Iris pigment epithelial cell (primary cell): ENCODE results near the gene LDLRAD4.

Source experiments
- DNase-seq: peaks from one replicate; pipeline ENCODE4 v3.0.0-alpha.2; 2011; ENCODE audit warnings: low read depth

LDLRAD4 gene

GRCh38 chr18:13286456-13287125 lies 68.0 kb downstream of the LDLRAD4 start:
- no peak for DNase-seq

GRCh38 chr18:13287372-13287771 lies 68.8 kb downstream of the LDLRAD4 start:
- no peak for DNase-seq

DNA sequence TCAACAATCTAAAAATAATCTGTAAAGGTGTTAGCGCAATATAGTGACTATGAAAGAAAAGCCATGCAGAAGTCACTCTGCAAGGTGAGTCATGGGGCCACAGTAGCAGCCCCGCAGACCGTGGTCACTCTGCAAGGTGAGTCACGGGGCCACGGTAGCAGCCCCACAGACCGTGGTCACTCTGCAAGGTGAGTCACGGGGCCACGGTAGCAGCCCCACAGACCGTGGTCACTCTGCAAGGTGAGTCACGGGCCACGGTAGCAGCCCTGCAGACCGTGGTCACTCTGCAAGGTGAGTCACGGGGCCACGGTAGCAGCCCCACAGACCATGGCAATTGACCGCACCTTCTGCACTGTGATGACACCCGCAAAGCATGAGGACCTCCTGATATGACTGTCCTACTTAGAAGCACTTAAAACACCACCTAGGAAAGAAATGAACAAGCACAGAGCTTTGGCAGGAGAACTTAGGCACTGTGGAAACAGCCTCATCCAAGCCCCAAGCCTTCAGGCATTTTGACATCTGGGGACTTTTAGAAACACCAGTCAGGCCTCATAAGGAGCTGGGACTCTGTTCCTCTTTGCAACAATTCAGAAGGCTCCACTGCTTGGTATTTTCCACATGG lies 70.1 kb downstream of the LDLRAD4 start:
- no peak for DNase-seq

- DNase-seq = no peak
These were observed 71.1 kb downstream of the LDLRAD4 start for GRCh38 chr18:13289481-13290205.

GRCh38 chr18:13290856-13291271 lies 72.3 kb downstream of the LDLRAD4 start:
- DNase-seq = no peak

DNA sequence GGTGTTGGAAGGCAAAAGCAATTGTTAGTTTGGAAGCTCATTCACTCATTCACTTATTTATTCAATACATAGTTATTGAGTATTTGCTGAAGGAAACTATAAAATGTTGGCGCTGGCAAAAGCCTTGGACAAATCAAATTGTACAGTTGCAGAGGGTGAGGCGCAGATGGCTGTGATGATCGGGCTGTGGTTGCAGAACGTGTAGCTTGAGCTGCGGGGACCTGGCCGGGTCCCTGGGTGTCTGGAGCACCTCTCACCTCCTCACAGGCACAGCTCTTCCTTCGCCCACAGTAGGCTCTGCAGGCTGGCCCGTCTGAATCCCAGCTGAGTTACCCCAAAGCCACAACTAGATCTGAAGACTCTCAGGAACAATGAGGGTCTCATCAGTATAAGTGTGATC lies 72.7 kb downstream of the LDLRAD4 start:
- no peak for DNase-seq

DNA sequence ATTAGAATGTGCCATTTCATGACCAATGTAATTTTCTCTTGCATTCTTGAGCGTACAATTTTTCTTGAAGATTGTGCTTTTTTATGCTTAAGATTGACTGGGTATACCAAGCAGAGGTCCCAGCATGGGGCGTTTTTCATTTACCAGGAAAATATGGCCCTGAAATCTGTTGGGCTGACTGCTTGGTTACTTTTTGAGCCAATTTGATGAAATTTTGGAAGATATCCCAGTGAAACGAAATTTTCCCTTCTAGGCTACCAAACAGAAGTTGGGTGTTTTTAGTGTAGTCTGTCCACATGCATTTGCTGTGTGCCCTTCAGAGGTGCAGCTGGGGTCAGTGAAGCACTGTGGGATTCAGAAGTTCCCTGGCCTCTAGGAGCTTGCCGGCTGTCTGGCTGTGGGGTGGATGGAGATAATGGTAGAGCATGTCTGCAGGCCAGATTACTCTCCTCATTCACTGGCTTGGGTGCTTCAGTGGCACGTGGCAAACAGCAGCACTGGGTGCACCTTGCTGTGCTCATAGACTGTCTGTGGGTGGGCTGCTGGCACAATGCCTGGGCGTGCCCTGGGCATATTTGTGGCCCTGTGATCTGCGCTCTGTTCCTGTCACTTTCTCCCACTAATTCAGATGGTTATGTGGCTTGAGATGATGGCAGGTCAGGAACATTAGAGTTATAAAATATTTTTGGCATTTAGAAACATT lies 73.3 kb downstream of the LDLRAD4 start:
- DNase-seq = no peak

GRCh38 chr18:13292736-13293135 lies 74.2 kb downstream of the LDLRAD4 start:
- DNase-seq = no peak

DNA sequence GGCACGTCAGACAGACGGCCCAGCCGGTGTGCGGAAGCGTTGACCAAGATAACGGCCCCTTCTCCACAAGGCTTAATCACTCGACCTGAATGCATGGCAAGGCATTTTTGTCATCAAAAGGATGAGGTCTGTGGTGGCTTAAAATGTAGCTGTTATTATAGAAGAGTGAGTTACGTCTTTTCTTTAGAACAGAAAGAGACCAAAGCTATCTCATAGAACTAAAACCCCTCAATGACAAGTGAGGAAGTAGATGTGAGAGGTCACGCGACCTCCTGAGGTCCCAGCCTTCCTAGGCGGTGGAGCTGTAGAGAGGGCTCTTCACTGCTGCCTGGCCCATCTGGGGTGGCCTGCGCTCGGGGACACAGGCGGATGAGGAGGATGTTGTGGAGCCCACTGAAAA lies 75.7 kb downstream of the LDLRAD4 start:
- no peak for DNase-seq

DNA sequence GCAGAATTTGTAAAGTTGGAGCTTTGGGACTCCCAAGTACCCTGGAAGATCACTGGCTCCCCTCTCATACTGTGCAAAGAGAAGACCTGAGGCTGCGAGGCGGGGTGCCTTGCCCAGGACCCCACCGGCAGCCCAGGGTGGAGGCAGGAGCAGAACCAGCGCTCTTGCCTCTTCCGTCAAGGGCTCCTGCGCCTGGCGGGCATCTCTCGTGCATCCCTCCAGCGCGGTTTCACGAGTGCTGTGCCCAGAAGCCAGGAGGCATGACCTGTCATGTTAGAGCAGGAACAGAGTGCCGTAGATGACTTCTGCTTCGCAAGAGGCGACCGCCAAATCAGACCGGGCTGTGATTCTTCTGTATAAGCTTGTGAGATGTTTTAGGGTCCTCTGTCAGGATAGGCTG lies 77.3 kb downstream of the LDLRAD4 start:
- DNase-seq = no peak

- no peak for DNase-seq
These were observed 78.5 kb downstream of the LDLRAD4 start for GRCh38 chr18:13296867-13297574.

DNA sequence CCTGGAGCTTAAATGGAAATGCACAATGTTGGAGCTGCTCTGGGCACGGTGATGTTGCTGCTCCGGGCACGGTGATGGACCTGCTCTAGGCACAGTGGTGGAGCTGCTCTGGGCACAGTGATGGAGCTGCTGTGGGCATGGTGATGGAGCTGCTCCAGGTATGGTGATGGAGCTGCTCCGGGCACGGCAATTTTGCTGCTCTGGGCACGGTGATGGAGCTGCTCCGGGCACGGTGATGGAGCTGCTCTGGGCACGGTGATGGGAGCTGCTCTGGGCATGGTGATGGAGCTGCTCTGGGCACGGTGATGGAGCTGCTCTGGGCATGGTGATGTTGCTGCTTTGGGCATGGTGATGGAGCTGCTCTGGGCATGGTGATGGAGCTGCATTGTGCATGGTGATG lies 79.7 kb downstream of the LDLRAD4 start:
- DNase-seq = no peak

DNA sequence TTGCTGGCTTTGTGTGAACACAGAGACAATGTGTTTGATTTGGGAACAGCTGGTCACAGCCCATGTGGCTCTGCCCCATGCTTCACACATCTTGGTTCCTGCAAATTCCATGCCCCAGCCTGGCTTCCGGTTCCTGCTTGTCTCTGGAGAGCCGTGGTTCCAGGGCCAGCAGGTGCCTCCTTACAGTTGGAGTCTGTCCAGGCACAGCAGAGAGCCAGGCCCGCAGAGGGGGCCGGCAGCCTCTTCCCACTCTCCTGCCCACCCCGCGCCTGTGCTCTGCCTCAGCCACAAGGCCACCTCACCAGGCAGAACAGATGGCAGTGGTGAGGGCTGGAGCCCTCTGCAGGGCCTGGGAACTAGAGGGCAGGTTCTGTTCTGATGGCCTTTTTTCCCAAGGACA lies 81.5 kb downstream of the LDLRAD4 start:
- no peak for DNase-seq

GRCh38 chr18:13300796-13301195 lies 82.2 kb downstream of the LDLRAD4 start:
- DNase-seq = no peak

GRCh38 chr18:13302040-13302439 lies 83.5 kb downstream of the LDLRAD4 start:
- no peak for DNase-seq

GRCh38 chr18:13302457-13303225 lies 84.1 kb downstream of the LDLRAD4 start:
- DNase-seq = no peak

- DNase-seq = no peak
These were observed 85.3 kb downstream of the LDLRAD4 start for GRCh38 chr18:13303756-13304364.

DNA sequence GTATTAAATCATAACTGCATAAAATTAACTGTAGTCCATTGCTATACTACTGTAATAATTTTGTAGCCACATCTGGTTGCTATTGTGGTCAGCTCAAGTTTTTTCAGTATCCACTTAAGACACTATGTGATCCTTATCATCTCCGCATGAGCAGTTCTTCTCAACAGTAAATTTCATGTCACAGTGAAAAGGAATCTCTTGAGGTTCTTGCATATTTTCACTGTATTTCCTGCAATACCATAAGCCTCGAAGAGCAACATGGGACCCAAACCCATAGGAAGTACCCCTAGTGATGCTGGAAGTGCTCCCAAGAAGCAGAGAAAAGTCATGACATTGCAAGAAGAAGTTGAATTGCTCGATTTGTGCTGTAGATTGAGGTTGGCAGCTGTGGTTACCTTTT lies 86.7 kb downstream of the LDLRAD4 start:
- DNase-seq = no peak

- DNase-seq = no peak
These were observed 88.0 kb downstream of the LDLRAD4 start for GRCh38 chr18:13306583-13306982.

GRCh38 chr18:13308369-13308768 lies 89.8 kb downstream of the LDLRAD4 start:
- no peak for DNase-seq
